A549 treated with Hydrocortisone at 1 μM for 4 hours (cell line): Measurements from ENCODE around the gene ARSK. TPM values are rescaled to one million over a fixed set of nuclear protein-coding genes. Genes with fewer than 3 reads are reported as not detected.

Experiments used
- total RNA-seq: library from RNA; stranded (reverse); fragments of 200-300 nt; extraction: Qiagen RNA extraction; gene quantifications from 5 replicates; pipeline ENCODE4 v1.2.3, GENCODE V29; 2022

Gene ARSK, protein sequence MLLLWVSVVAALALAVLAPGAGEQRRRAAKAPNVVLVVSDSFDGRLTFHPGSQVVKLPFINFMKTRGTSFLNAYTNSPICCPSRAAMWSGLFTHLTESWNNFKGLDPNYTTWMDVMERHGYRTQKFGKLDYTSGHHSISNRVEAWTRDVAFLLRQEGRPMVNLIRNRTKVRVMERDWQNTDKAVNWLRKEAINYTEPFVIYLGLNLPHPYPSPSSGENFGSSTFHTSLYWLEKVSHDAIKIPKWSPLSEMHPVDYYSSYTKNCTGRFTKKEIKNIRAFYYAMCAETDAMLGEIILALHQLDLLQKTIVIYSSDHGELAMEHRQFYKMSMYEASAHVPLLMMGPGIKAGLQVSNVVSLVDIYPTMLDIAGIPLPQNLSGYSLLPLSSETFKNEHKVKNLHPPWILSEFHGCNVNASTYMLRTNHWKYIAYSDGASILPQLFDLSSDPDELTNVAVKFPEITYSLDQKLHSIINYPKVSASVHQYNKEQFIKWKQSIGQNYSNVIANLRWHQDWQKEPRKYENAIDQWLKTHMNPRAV
- 5.4 to 8.5 TPM (median 8.3 TPM) in 5 replicates for total RNA-seq

DNA sequence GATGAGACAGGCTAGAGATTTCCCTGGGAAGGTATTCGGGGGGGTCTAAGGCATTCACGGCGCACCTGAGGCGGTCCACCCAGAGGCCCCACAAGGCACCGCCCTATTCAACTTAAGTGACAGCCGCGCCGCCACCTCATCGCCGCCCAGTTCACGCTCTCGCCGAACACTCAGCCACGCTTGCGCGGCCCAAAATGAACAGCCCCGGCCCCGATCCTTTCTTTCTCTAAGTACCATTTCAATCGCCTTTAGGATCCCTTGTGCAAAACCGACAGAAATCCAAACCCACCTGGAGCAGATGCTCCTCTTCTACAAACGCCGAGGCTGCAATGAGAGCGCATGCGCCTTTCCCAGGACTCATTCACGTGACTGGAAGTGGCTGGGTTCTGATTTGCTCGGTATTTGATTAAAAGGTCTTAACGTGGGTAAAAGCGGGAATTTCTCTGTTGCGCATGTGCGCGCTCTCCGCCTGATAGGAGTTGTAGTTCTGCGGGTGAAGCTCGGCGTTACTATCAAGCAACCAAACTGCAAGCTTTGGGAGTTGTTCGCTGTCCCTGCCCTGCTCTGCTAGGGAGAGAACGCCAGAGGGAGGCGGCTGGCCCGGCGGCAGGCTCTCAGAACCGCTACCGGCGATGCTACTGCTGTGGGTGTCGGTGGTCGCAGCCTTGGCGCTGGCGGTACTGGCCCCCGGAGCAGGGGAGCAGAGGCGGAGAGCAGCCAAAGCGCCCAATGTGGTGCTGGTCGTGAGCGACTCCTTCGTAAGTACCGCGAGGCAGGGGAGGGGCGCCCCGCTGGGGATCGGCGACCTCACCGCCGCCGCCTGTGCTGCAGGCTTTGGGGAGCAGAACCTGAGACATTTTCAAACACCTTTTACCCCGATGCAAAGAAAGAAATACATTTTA lies at the start of gene ARSK, which contains the start of gene SKIC3:
Gene ARSK (plus strand): TSS at position 455 of the 902 bp plus-strand sequence. CDS start 178 bp downstream, at position 633.
Gene SKIC3 (minus strand): TSS at position 331 of the 902 bp plus-strand sequence. CDS start 7,827 bp downstream, outside the sequence.

DNA sequence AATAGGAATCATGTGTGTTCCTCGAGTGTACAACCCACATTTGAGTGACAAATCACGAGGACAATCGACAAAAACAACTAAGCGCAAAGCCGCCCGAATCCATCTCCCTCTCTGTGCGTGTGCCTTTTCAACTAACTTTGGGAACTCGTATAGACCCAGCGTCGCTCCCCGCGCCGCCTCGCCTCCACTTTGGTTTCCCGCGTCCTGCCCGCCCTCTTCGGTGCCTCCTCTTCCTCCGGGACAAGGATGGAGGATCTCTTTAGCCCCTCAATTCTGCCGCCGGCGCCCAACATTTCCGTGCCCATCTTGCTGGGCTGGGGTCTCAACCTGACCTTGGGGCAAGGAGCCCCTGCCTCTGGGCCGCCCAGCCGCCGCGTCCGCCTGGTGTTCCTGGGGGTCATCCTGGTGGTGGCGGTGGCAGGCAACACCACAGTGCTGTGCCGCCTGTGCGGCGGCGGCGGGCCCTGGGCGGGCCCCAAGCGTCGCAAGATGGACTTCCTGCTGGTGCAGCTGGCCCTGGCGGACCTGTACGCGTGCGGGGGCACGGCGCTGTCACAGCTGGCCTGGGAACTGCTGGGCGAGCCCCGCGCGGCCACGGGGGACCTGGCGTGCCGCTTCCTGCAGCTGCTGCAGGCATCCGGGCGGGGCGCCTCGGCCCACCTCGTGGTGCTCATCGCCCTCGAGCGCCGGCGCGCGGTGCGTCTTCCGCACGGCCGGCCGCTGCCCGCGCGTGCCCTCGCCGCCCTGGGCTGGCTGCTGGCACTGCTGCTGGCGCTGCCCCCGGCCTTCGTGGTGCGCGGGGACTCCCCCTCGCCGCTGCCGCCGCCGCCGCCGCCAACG lies 65.3 kb downstream of the ARSK start, which contains the start of gene GPR150:
Gene GPR150 (plus strand): TSS at position 58 of the 840 bp plus-strand sequence. CDS start 189 bp downstream, at position 247.

DNA sequence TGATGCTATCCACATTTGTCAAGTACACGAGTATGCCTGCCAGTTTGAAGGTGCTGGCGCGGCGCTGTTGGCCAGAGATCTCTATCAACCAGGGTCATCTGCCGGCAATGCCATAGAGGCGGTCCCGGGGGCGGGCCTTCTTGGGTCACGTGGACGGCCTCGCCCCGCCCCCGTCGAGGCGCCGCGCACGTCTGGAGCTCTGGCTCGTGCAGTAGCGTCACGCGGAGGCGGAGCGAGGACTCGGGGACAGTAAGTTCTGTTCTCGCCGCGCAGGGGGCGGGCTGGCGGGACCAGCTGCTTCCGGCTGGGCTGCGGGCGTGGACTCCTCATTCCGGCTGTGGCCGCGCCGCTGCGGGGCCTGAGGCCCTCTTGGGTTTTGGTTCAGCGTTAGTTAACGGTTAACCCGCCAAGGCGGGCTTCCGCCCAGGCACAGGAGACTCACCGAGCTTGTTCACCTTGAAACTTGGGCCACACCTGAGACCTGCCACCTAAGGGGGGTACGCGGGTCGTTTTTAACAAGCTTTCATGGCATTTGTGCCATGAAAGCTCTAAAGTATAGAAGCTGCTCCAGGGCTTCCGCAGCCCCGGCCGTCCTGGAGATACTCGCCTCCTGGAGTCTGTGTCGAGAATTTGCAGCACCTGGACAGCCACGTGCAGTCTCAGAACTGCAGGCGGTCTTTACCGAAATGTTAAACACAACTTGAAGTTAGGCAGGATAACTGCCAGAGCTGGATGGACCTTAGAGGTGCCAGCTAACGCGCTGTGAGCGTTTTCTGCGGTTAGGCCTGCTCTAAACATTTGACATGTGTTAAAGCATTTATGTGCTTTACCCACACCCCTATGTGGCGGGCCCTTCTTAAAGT lies 91.9 kb downstream of the ARSK start, which contains the start of gene RFESD:
Gene RFESD (plus strand): TSS at position 209 of the 863 bp plus-strand sequence. CDS start 5,495 bp downstream, outside the sequence.

Other genes with a start within 250 kb of the ARSK start
- not detected in 5 replicates for gene FAM81B, start 163.7 kb upstream of the ARSK start, total RNA-seq
- 16.9 to 28.9 TPM (median 23.4 TPM) in 5 replicates for gene SKIC3, start 124 bp upstream of the ARSK start, total RNA-seq
- gene GPR150, start 65.0 kb downstream of the ARSK start, total RNA-seq = 0.06 to 0.23 TPM (median 0.16 TPM) in 5 replicates
- 1.5 to 2.3 TPM (median 2.1 TPM) in 5 replicates for gene RFESD, start 91.7 kb downstream of the ARSK start, total RNA-seq
- 0.17 to 0.22 TPM (median 0.18 TPM) in 3 of 5 replicates, not detected in the others for gene SPATA9, start 127.9 kb downstream of the ARSK start, total RNA-seq
- gene RHOBTB3, start 176.2 kb downstream of the ARSK start, total RNA-seq = 7.1 to 11.5 TPM (median 9.0 TPM) in 5 replicates